Astrocyte (in vitro differentiated cells and primary cell): ENCODE results near the gene ECHDC3.

Source experiments
- CTCF ChIP-seq: IDR thresholded peaks from 2 replicates; pipeline ENCODE4 v1.5.1; 2011; ENCODE audit warnings: low read depth, mild to moderate bottlenecking, inconsistent platforms, low read length, moderate library complexity; ENCODE audit not compliant: insufficient read depth
- EZH2 ChIP-seq: IDR thresholded peaks from 2 replicates; pipeline ENCODE4 v1.6.1; 2012; ENCODE audit warnings: mild to moderate bottlenecking, low read length, inconsistent platforms; ENCODE audit not compliant: insufficient read depth

DNA sequence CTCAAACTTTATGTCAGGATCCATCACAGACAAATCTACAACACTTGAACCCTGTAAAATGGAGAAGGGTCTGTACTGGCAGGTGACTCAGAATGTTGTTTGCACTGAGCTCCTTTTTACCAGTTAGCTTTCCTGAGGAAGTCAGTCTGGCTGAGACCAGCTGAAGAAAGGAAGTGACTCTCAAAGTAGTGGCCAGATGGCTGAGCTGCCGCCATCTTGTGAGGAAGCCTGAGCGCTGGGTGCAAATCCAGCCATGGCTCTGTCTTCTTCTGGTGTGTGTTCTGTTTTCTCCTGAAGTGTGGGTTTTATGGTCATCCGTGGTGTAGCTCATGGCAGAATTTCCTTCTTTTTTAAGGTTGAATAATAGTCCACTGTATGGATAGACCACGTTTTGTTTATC is 25.5 kb upstream of the ECHDC3 start:
- TF ChIP-seq CTCF (no peak), EZH2 (no peak)
